Uterus (tissue), 2 donors: Measurements from ENCODE around the gene GFRA4.

Experiments
- CTCF ChIP-seq, 4 experiments: fragments of 200-600 bp in 2 of 4; fragments of 450-650 bp in 2 of 4; sonication (generic) in 2 of 4; IDR thresholded peaks; one replicate each; pipeline ENCODE4 v1.5.1; 2016 to 2019; ENCODE audit warnings: antibody characterized with exemption in 4 of 4, mild to moderate bottlenecking in 2 of 4, moderate library complexity in 1 of 4
- POLR2A ChIP-seq, 2 donors: fragments of 450-650 bp; IDR thresholded peaks; one replicate each; pipeline ENCODE4 v1.6.1; 2016; ENCODE audit warnings: antibody characterized with exemption in 2 of 2, mild to moderate bottlenecking in 1 of 2, moderate library complexity in 1 of 2

DNA sequence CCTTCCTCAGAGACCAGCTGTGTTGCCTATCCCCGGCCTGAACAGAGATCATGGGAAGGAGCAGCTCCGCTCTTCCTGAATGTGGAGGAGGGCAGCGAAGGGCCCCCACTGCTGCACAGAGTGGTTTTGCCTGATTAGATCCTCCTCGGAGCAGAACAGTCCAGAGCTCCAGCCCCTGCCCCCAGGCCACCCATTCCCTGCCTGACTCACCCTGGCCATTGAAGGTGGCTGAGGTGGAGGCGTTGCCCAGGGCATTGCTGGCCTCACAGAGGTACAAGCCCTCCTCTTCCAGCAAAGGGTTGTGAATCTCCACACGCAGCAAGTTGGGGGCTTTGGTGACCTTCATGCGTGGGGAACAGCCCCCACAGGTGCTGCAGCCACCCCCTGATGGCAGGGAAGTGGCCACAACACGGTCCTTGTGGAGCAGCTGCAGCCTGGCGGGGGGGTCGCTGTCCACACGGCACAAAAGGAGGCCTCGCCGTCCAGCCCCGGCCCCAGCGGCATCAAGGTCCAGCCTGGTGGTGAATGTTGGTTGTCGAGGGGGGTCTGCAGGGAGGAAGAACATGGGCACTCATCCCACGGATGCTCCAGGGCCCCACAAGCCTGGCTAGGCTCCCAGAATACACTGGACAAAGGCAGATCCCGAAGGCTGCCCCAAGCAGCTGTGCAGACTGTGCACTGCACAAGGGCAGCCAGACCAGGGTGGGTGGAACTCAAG lies 34.5 kb upstream of the GFRA4 start:
- no peak for TF ChIP-seq CTCF (IDR thresholded peaks at IDR 0.05)
- TF ChIP-seq POLR2A (IDR thresholded peaks at IDR 0.05) = no peak
